Subcutaneous adipose tissue (tissue), 4 donors: ENCODE results near the gene RAN. TPM values are rescaled to one million over a fixed set of nuclear protein-coding genes. Genes with fewer than 3 reads are reported as not detected.

Source experiments
- total RNA-seq, 4 donors: library from RNA; depleted of rRNA; stranded (reverse); fragments of >200 nt; gene quantifications; one replicate each; pipeline ENCODE4 v1.1.0, GENCODE V29; 2016
- TF ChIP-seq, protein P1 (sequence below): fragments of 450-650 bp; IDR thresholded peaks from one replicate; pipeline ENCODE4 v1.5.1; 2016; ENCODE audit warnings: low read depth, mild to moderate bottlenecking, control low read depth, antibody characterized with exemption, moderate library complexity

RAN gene
- total RNA-seq, 4 donors from 2014 or later = 82.3 to 237 (median 128) TPM

- TF ChIP-seq, protein P1, sequence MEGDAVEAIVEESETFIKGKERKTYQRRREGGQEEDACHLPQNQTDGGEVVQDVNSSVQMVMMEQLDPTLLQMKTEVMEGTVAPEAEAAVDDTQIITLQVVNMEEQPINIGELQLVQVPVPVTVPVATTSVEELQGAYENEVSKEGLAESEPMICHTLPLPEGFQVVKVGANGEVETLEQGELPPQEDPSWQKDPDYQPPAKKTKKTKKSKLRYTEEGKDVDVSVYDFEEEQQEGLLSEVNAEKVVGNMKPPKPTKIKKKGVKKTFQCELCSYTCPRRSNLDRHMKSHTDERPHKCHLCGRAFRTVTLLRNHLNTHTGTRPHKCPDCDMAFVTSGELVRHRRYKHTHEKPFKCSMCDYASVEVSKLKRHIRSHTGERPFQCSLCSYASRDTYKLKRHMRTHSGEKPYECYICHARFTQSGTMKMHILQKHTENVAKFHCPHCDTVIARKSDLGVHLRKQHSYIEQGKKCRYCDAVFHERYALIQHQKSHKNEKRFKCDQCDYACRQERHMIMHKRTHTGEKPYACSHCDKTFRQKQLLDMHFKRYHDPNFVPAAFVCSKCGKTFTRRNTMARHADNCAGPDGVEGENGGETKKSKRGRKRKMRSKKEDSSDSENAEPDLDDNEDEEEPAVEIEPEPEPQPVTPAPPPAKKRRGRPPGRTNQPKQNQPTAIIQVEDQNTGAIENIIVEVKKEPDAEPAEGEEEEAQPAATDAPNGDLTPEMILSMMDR = no peak
Observed at GRCh38 chr12:130881046-130881445, 9.2 kb downstream of the RAN start.

- TF ChIP-seq, protein P1 = no peak
Observed at GRCh38 chr12:130881548-130881947, 9.7 kb downstream of the RAN start.

DNA sequence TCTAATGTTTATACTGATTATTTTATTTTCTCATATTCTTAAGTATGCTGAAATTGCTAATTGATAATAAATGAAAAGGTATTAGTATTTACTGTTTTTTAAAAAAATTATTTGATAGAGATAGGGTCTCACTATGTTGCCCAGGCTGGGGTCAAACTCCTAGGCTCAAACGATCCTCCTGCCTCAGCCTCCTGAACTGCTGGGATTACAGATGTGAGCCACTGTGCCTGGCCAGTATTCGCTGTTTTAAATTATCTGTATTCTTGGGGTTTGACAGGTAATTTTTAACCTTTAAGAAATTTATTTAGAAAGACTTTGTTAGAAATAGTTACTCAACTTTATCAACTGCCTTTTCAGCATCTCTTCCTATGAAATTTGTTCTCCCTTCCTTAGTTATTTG lies 32.2 kb downstream of the RAN start:
- TF ChIP-seq, protein P1 = no peak

GRCh38 chr12:130909111-130909510 lies 37.2 kb downstream of the RAN start:
- TF ChIP-seq, protein P1 = no peak

- TF ChIP-seq, protein P1 = no peak
Observed at GRCh38 chr12:130911193-130911592, 39.3 kb downstream of the RAN start.

GRCh38 chr12:130911933-130912332 lies 40.1 kb downstream of the RAN start:
- TF ChIP-seq, protein P1 = no peak

GRCh38 chr12:130916241-130916911 lies 44.5 kb downstream of the RAN start:
- TF ChIP-seq, protein P1 = no peak
